Posterior vena cava (tissue), 2 donors: ENCODE measurements around the gene B4GALNT3. TPM values are rescaled to one million over a fixed set of nuclear protein-coding genes. Genes with fewer than 3 reads are reported as not detected.
A peak's percentile ranks its signal among the peaks of the same experiment; 100 is the strongest.

Experiments used
- DNase-seq: peaks from one replicate; pipeline ENCODE4 v3.0.0-alpha.2; 2020; ENCODE audit warnings: low spot score
- intact Hi-C, 2 donors: fragments of 100-400 bp; cut with DNase I; formaldehyde crosslinking; loops; one replicate each; pipeline versions ENCODE4 v1.14.1 to v1.14.2; 2022 to 2023
- total RNA-seq, 2 donors: library from RNA; stranded (reverse); fragmentation: NEBNext Ultra II Directional; extraction: Animal tissue kit (Norgen Biotek cat#: 25700); gene quantifications; one replicate each; pipeline ENCODE4 v1.2.1, GENCODE V29; 2021
- donor health status: DM: yes; HTN: yes; CAD: no.
- donor health status: DM: yes; HTN: yes; CAD: no.

B4GALNT3 gene
- total RNA-seq, 2 donors from 2014 or later, result 3.5 to 5.0 TPM

DNA sequence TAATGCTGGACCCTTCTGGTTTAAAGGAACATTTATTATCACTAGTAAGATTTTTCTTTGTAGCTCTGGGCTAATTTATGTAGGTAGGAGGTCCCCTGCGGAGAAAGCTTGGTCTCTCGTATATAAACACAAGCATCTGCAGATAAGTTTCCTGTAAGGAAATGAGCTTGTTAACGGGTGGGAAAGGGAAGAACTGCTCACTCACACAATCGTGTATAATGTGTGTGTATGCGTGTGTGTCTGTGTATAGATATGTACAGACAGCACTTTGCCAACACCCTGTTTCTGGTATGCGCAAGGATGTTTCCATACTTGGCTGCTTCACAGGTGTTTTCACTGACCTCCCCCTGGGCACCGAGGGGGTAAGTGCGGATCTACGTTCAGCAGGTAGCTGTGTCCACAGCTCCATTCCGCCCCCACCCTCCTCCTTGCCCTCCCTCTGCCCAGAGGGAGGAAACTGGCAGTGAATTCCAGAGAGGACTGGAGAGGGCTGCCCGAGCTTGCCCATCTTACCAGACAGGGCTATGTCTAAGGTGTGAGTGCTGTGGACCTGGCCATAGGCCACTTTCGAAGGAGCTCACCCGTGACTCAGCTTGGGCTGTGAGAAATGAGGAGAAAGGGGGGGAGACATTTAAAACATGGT lies 138.3 kb downstream of the B4GALNT3 start:
- intact Hi-C loops, result no loop called here

DNA sequence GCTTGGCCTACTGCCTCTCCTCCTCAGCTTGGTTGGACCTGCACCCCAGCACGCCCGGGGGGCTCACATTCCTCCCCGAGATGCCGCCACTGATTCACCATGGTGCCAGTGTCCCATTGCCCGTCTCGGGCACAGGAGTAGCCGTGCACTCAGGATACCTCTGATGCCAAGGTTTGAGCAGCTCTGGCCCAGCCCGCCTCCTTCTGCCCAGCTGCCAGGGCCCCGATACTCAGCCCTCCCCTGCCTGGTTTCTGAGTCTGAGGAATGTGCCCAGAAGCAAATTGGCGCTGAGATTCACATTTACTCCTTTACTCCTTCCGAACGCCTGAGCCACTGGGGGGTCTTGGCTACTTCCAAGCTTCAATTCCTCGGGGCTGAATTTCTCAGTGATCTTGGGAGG lies 140.0 kb downstream of the B4GALNT3 start:
- DNase-seq, result peak; percentile 49
- intact Hi-C loops, result loop anchor here in 1 of 2 donors (5.0 kb wide), 1 partner anchor 487 kb away; no protein-coding TSS in a partner anchor

More for the DNA sequence above, 138.3 kb downstream of the B4GALNT3 start:
- peak; percentile 43 for DNase-seq

GRCh38 chr12:601976-602699 lies 142.4 kb downstream of the B4GALNT3 start:
- intact Hi-C loops, result loop anchor here in 1 of 2 donors (5.0 kb wide), 1 partner anchor 490 kb away; no protein-coding TSS in a partner anchor
- no peak for DNase-seq

- DNase-seq, result peak; percentile 11
- intact Hi-C loops, result loop anchor here in 1 of 2 donors (5.0 kb wide), 1 partner anchor 490 kb away; no protein-coding TSS in a partner anchor
These were observed 142.9 kb downstream of the B4GALNT3 start for GRCh38 chr12:602700-603068.

GRCh38 chr12:604956-605355 lies 145.2 kb downstream of the B4GALNT3 start:
- intact Hi-C loops, result loop anchor here in 1 of 2 donors (5.0 kb wide), 1 partner anchor 493 kb away; no protein-coding TSS in a partner anchor
- peak; percentile 50 for DNase-seq

DNA sequence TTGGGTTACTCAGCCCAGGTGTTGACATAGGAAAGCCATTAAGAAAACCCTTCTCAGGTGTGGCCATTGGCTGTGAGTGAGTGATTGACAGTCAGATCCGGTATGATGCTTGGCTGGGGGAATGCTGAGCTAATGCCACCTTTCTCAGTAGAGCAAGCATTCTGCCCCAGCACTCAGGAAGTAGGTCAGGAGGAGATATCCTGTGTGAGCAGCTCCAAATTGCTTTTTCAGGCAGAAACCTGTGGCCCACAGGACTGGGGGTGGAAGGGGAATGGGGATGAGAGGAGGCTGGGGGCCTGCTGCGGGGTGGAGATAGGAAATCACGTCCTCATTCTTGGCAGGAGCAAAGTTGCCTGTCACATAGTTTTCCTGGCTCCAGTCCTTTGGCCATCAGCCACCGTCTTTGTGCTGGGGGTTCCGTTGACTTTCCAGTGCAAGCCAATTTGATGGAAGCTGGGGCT lies 147.8 kb downstream of the B4GALNT3 start:
- intact Hi-C loops, result no loop called here
- DNase-seq, result peak; percentile 77

GRCh38 chr12:608413-608812 lies 148.7 kb downstream of the B4GALNT3 start:
- DNase-seq, result peak; percentile 18
- intact Hi-C loops, result no loop called here

DNA sequence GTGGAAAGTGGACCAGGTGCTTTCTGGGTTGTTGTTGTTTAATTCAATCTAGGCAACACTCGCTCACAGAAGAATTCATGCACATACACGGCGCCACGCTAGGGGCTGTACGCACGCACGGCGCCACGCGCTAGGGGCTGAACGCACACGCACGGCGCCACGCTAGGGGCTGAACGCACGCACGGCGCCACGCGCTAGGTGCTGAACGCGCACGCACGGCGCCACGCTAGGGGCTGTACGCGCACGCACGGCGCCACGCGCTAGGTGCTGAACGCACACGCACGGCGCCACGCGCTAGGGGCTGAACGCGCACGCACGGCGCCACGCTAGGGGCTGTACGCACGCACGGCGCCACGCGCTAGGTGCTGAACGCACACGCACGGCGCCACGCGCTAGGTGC lies 149.2 kb downstream of the B4GALNT3 start:
- DNase-seq, result peak; percentile 45
- intact Hi-C loops, result no loop called here

DNA sequence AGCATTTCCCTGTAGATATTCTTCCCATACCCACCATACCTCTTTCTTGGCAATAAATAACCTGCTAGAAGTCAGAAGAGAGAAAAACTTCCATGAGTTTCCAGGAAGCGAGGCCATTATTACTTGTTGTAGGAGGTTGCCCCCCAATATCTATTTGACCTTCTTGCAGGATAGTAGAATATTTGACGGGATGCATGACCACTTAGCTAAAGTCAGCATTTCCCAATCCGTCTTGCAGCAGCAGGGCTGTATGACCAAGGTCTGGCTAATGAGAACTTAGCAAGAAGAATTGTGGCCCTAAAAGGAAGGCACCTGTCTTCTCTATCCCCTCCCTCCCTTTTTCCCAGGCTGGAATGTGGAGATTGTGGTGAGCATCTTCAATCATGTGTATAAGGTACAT lies 152.0 kb downstream of the B4GALNT3 start:
- intact Hi-C loops, result no loop called here
- peak; percentile 1 for DNase-seq

- intact Hi-C loops, result no loop called here
- DNase-seq, result peak; percentile 12
These were observed 152.6 kb downstream of the B4GALNT3 start for GRCh38 chr12:612293-612692.

DNA sequence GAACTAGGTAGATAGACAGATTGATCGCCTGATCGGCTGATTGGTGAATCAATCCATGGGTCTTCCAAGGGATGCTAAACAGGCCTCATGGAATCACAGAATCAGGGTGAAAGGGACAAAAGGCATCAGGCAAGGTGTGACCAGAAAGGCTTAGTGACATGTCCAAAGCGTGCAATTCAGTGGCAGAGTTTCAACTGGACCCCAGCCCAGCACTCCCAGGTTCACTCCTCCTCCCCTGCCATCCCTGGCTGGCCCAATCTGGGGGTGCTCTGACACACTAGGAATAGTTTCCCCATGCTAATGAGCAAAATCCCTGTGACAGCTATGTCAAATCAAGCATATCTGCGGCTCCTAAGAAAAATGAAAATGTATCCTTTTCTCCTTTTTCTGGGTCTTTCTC lies 153.1 kb downstream of the B4GALNT3 start:
- peak; percentile 11 for DNase-seq
- intact Hi-C loops, result no loop called here

Other genes starting within 250 kb of the B4GALNT3 start
- 1 to 10 TPM in 1 of 2 donors, under 1 TPM in 1; 1.00 to 1.0 TPM for gene SLC6A12, start 245.8 kb upstream of the B4GALNT3 start, total RNA-seq
- gene SLC6A13, start 197.1 kb upstream of the B4GALNT3 start, total RNA-seq, result not detected
- 10 to 100 TPM; 48.1 to 50.1 TPM for gene KDM5A, start 70.6 kb upstream of the B4GALNT3 start, total RNA-seq
- gene CCDC77, start 58.3 kb upstream of the B4GALNT3 start, total RNA-seq, result 1 to 10 TPM; 4.8 to 4.9 TPM
- gene NINJ2, start 203.5 kb downstream of the B4GALNT3 start, total RNA-seq, result 1 to 10 TPM; 4.6 to 5.6 TPM